M059J (cell line): ENCODE results near the gene HERC6. TPM values are rescaled to one million over a fixed set of nuclear protein-coding genes. Genes with fewer than 3 reads are reported as not detected.
"Not testable (repeated sequence)": the region's sequence is repeated elsewhere in the genome, so short reads cannot be mapped to it uniquely, and the experiment has no call there.

Source experiments
- DNase-seq: peaks from one replicate; pipeline ENCODE4 v3.0.0-alpha.2; 2012; ENCODE audit warnings: low read depth
- total RNA-seq: library from RNA; depleted of rRNA; stranded (reverse); fragments of >200 nt; shearing (Covaris generic); gene quantifications from 2 replicates; pipeline ENCODE4 v1.2.3, GENCODE V29; 2014

HERC6 gene
- total RNA-seq, 1 experiment from 2014 or later: 98.6 TPM

GRCh38 chr4:88446124-88446523 is 67.5 kb downstream of the HERC6 start:
- peak; percentile 46 for DNase-seq

- no peak for DNase-seq
Measured at GRCh38 chr4:88447371-88448095, 68.9 kb downstream of the HERC6 start.

GRCh38 chr4:88448211-88448765 is 69.6 kb downstream of the HERC6 start:
- DNase-seq: not testable (repeated sequence)

GRCh38 chr4:88448889-88449288 is 70.2 kb downstream of the HERC6 start:
- no peak for DNase-seq

- no peak for DNase-seq
Measured at GRCh38 chr4:88449290-88449689, 70.6 kb downstream of the HERC6 start.

GRCh38 chr4:88451205-88451604 is 72.6 kb downstream of the HERC6 start:
- DNase-seq: no peak

GRCh38 chr4:88452912-88453311 is 74.3 kb downstream of the HERC6 start:
- no peak for DNase-seq

GRCh38 chr4:88456670-88457306 is 78.1 kb downstream of the HERC6 start, which contains the start of gene HERC5:
Gene HERC5, plus strand, starts transcription at chr4:88457119. Its CDS starts 151 bp downstream, at chr4:88457270.
- peak; percentile 97 for DNase-seq

- peak; percentile 52 for DNase-seq
Measured at GRCh38 chr4:88457307-88458103, 78.9 kb downstream of the HERC6 start.

GRCh38 chr4:88458104-88458740 is 79.6 kb downstream of the HERC6 start:
- no peak for DNase-seq

GRCh38 chr4:88465653-88466192 is 87.1 kb downstream of the HERC6 start:
- DNase-seq: no peak

GRCh38 chr4:88467392-88467791 is 88.7 kb downstream of the HERC6 start:
- no peak for DNase-seq

- DNase-seq: no peak
Measured at GRCh38 chr4:88477229-88477860, 98.7 kb downstream of the HERC6 start.

GRCh38 chr4:88478247-88478646 is 99.6 kb downstream of the HERC6 start:
- DNase-seq: no peak

GRCh38 chr4:88481537-88481936 is 102.9 kb downstream of the HERC6 start:
- DNase-seq: peak; percentile 9

GRCh38 chr4:88489100-88489761 is 110.6 kb downstream of the HERC6 start:
- no peak for DNase-seq
